ENCODE results near the gene IL5.
"Not testable (repeated sequence)": the region's sequence is repeated elsewhere in the genome, so short reads cannot be mapped to it uniquely, and the experiment has no call there.

Gene IL5

GRCh38 chr5:132528866-132529634 lies 14.3 kb downstream of the IL5 start:
- no peak for DNase-seq

- no peak for DNase-seq
Measured at GRCh38 chr5:132528021-132528420, 15.3 kb downstream of the IL5 start.

GRCh38 chr5:132526974-132527564 lies 16.3 kb downstream of the IL5 start:
- DNase-seq, result no peak

GRCh38 chr5:132526290-132526973 lies 16.9 kb downstream of the IL5 start:
- DNase-seq, result no peak

GRCh38 chr5:132525299-132525724 lies 18.0 kb downstream of the IL5 start:
- DNase-seq, result no peak

- not testable (repeated sequence) for DNase-seq
Measured at GRCh38 chr5:132524877-132525276, 18.4 kb downstream of the IL5 start.

GRCh38 chr5:132522067-132522466 lies 21.3 kb downstream of the IL5 start:
- DNase-seq, result not testable (repeated sequence)

- DNase-seq, result not testable (repeated sequence)
Measured at GRCh38 chr5:132513618-132514336, 29.5 kb downstream of the IL5 start.

- DNase-seq, result no peak
Measured at GRCh38 chr5:132510076-132510475, 33.2 kb downstream of the IL5 start.

GRCh38 chr5:132506094-132506692 lies 37.1 kb downstream of the IL5 start:
- no peak for DNase-seq

- DNase-seq, result no peak
Measured at GRCh38 chr5:132505641-132506040, 37.7 kb downstream of the IL5 start.

GRCh38 chr5:132504746-132505145 lies 38.6 kb downstream of the IL5 start:
- no peak for DNase-seq

GRCh38 chr5:132503244-132503643 lies 40.1 kb downstream of the IL5 start:
- no peak for DNase-seq

GRCh38 chr5:132501961-132502931 lies 41.1 kb downstream of the IL5 start:
- no peak for DNase-seq

GRCh38 chr5:132501629-132501956 lies 41.7 kb downstream of the IL5 start:
- no peak for DNase-seq

GRCh38 chr5:132500931-132501628 lies 42.2 kb downstream of the IL5 start:
- peak; percentile 73 for DNase-seq

- peak; percentile 20 for DNase-seq
Measured at GRCh38 chr5:132500244-132500930, 42.9 kb downstream of the IL5 start.

- DNase-seq, result no peak
Measured at GRCh38 chr5:132499440-132500243, 43.7 kb downstream of the IL5 start.

- peak; percentile 14 for DNase-seq
Measured at GRCh38 chr5:132498686-132499271, 44.5 kb downstream of the IL5 start.
